DMS79 treated with DMSO at 0.1 percent for 48 hours (cell line): Measurements from ENCODE around the gene TAS2R60.
"Not testable (repeated sequence)": the region's sequence is repeated elsewhere in the genome, so short reads cannot be mapped to it uniquely, and the experiment has no call there.

Source experiments
- DNase-seq: peaks from one replicate; lab custom pipeline; 2025; lab: John Stamatoyannopoulos, UW

Gene TAS2R60

GRCh38 chr7:143444063-143444782 is 970 bp downstream of the TAS2R60 start:
- DNase-seq: no peak

GRCh38 chr7:143444785-143445184 is 1.5 kb downstream of the TAS2R60 start:
- DNase-seq: no peak

- DNase-seq: no peak
Observed at GRCh38 chr7:143447466-143447865, 4.2 kb downstream of the TAS2R60 start.

GRCh38 chr7:143448429-143448828 is 5.2 kb downstream of the TAS2R60 start:
- no peak for DNase-seq

- DNase-seq: no peak
Observed at GRCh38 chr7:143449793-143450192, 6.5 kb downstream of the TAS2R60 start.

GRCh38 chr7:143451122-143451521 is 7.9 kb downstream of the TAS2R60 start:
- DNase-seq: no peak

GRCh38 chr7:143451746-143452145 is 8.5 kb downstream of the TAS2R60 start:
- DNase-seq: no peak

GRCh38 chr7:143452495-143452894 is 9.2 kb downstream of the TAS2R60 start:
- no peak for DNase-seq

- DNase-seq: no peak
Observed at GRCh38 chr7:143454091-143454680, 10.9 kb downstream of the TAS2R60 start.

- DNase-seq: no peak
Observed at GRCh38 chr7:143455491-143455890, 12.2 kb downstream of the TAS2R60 start.

- DNase-seq: no peak
Observed at GRCh38 chr7:143455942-143456341, 12.7 kb downstream of the TAS2R60 start.

GRCh38 chr7:143456992-143457793 is 13.9 kb downstream of the TAS2R60 start:
- DNase-seq: no peak

GRCh38 chr7:143458263-143458662 is 15.0 kb downstream of the TAS2R60 start:
- no peak for DNase-seq

GRCh38 chr7:143458681-143459080 is 15.4 kb downstream of the TAS2R60 start:
- DNase-seq: no peak

GRCh38 chr7:143459359-143459758 is 16.1 kb downstream of the TAS2R60 start:
- DNase-seq: no peak

- no peak for DNase-seq
Observed at GRCh38 chr7:143460271-143460979, 17.2 kb downstream of the TAS2R60 start.

GRCh38 chr7:143462045-143462444 is 18.8 kb downstream of the TAS2R60 start:
- no peak for DNase-seq

GRCh38 chr7:143463556-143463955 is 20.3 kb downstream of the TAS2R60 start:
- no peak for DNase-seq

GRCh38 chr7:143463957-143464356 is 20.7 kb downstream of the TAS2R60 start:
- DNase-seq: no peak

GRCh38 chr7:143467724-143468123 is 24.5 kb downstream of the TAS2R60 start:
- DNase-seq: no peak

- DNase-seq: not testable (repeated sequence)
Observed at GRCh38 chr7:143472071-143472689, 28.9 kb downstream of the TAS2R60 start.
